HG03354 (cell line): ENCODE results near the gene WASL.

Experiments
- ATAC-seq: cut with Tn5 transposase; IDR thresholded peaks from one replicate; pipeline ENCODE4 v1.9.1; 2021; ENCODE audit warnings: mild to moderate bottlenecking; ENCODE audit not compliant: unreplicated experiment, poor library complexity, severe bottlenecking

Gene WASL

DNA sequence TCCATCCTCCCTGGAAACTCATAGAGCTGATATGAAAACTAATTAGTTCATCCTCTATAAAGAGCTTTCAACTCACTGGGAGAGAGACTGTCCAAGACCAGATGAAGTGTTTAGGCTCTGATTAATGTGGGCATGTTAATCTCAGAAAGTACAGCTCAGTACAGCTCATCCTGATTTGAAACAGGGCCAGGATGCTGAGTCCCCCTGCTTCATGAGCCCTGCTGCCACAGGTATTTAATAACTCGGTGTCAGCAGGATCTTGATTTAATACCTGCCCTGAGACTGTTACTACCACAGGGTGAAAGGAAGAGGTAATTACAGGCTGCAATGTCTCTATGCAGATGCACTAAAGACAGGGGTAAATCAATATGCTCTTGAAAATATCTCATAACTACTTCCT, 82.3 kb downstream of the WASL start:
- no peak for ATAC-seq

- ATAC-seq: no peak
Measured at GRCh38 chr7:123665896-123666295, 82.9 kb downstream of the WASL start.

DNA sequence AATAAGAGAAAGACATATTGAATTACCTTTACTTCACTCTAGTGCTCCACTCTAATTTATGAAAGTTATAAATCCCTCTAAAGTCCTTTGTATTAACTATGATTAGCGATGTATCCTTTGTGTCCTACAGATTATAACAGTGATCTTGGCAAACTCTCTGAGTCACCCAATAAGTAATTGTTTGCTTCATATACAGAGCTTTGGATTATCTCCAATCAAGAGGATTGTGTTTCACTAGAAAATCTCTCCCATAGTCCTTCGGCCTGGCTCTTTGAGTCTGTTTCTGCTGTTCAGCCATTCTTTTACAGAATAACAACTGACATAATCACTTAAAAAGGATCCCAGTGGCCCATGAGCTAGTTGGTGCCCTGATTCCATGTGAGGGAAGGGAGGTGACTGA, 83.6 kb downstream of the WASL start:
- no peak for ATAC-seq

DNA sequence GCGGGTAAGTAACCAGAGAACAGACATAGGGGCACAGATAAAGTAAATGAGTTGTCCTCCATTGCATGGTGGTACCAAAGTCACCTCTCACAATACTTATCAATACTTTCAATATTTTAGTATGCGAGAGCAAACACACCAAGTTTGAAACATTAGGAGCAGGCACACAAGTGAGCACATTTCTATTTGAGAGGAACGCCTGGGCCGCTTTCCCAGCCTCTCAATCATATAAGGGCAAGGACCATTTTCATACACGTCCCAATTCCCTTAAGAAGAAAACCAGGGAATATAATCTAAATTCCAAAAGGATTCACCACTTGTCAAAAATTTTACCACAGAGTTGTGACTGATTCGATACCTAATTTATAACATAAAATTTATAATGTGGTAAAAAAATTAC, 85.6 kb downstream of the WASL start:
- no peak for ATAC-seq

DNA sequence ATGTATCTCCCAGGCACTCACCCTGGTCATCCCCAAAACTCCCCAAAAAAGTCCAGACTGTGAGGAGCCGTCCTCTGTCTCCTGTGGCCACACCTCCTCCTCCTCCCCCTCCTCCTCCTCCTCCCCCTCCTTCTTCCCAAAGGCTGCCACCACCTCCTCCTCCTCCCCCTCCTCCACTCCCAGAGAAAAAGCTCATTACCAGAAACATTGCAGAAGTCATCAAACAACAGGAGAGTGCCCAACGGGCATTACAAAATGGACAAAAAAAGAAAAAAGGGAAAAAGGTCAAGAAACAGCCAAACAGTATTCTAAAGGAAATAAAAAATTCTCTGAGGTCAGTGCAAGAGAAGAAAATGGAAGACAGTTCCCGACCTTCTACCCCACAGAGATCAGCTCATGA, 86.0 kb downstream of the WASL start:
- ATAC-seq: no peak

DNA sequence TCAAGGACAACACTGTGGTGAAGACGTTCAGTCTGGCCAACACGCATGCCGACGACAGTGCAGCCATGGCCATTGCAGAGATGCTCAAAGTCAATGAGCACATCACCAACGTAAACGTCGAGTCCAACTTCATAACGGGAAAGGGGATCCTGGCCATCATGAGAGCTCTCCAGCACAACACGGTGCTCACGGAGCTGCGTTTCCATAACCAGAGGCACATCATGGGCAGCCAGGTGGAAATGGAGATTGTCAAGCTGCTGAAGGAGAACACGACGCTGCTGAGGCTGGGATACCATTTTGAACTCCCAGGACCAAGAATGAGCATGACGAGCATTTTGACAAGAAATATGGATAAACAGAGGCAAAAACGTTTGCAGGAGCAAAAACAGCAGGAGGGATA, 86.5 kb downstream of the WASL start:
- no peak for ATAC-seq

GRCh38 chr7:123661765-123662164, 87.0 kb downstream of the WASL start:
- ATAC-seq: no peak

DNA sequence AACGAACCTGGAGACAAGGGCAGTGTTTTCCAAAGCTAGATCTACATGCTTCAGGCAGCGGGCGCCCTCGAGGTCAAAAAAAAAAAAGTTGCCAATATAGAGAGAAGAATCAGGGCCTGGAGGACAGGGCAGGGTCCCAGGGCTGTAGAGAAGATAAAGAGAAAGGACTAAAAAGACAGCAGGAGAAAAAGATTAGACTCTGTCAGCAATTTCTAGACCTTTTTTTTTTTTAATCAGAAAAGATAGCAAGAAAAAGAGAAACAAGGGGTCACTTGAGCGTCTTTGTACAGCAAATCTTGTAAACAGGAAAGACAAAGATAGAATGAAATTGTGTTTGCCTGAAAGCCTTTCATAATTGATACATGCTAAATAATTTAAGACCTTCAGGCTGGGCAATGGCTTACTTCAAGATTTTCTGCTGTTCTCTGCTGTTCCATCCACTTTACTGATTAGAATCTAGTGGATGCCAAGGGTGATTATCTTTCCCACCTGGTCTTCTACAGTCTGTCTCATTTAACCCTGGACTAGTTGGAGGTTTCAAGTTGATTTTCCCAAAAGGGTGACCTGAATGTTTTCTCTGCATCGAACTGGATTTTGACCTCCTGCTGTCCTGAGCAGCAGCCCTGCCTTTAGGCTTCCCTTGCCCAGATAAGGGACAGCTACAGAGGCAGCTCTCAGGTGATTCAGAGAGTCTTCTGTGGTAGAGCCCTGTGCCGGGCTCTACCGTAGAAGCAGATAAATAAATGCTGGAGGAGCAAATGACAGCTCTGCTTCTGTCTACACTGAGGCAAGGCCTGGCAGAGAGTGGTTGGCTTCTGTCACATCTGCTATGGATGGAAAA, 88.1 kb downstream of the WASL start:
- no peak for ATAC-seq

- no peak for ATAC-seq
Measured at GRCh38 chr7:123658023-123658422, 90.8 kb downstream of the WASL start.

- no peak for ATAC-seq
Measured at GRCh38 chr7:123657304-123657685, 91.5 kb downstream of the WASL start.

DNA sequence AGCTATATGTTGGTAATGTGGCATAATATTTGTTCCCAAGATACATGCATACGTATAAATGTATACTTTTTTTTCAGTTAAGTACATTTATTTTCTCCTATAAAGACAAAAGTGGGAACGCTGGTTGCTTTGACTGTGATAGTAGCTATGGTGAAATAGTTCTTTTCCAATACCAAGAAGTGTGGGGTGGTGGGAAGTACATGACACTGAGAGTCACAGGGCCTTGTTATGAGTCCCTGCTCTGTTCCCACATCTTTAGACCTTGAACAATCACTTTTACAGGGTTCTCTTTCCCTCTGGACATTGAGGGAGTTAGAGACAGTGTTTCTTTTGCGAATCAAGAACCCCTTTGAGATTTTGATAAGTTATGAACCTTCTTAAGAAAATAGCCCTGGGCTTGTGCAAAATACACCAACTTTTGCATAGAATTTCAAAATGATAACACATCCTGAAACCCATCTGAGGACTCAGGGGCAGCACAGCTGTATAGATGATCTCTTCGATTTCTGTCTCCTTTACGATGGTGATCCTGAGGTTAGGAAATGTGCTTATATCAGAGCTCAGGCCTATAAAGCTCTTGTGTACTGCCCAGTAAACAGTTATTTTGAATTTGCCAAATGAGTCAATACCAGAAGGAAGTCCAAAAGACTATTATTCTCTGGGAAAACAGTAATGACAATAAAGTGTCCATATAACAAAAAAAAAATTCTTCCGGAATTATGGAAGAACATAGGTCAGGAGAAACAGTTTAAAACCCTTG, 92.1 kb downstream of the WASL start:
- ATAC-seq: no peak

DNA sequence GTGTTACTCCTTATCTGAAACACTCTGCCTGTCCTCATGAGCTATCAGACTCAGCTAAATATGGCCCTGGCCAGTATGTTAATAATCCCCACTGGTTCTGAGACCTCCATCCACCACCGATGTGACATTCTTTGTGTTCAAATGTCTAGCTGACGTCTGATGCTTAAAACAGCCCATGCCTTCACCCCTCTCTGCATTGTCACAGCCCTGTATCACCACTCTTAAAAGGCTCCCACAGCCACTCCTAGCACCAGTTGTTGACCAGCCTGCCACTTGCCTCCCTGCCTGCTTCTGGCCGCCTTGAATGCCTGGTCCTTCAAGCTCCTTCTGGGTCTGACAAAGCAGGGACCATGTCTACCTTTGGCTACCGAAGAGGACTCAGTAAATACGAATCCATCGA, 93.2 kb downstream of the WASL start, which contains the start of gene LMOD2:
LMOD2 (plus strand) TSS at position 253 of the 400 bp plus-strand sequence; CDS start at position 351, 98 bp downstream.
- no peak for ATAC-seq

- no peak for ATAC-seq
Measured at GRCh38 chr7:123653162-123653561, 95.6 kb downstream of the WASL start.

GRCh38 chr7:123652406-123652805, 96.4 kb downstream of the WASL start:
- no peak for ATAC-seq

DNA sequence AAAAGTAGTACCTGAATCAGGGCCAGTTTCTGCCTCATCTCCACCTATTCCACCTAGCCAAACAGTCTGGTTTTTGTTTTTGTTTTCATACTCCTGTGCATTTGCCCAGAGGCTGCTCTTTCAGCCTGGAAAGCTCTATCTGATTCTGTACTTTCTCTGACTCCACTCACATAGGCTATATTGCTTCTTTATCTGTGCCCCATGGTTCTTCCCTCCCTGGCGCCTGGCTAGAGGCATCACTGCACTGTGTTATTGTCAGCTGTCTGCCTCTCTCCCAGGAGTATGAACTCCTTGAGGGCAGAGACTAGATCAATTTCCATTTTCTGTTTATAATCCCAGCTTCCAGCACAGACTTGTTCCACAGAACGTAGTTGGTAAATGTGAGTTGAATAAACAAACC, 98.2 kb downstream of the WASL start:
- ATAC-seq: no peak

DNA sequence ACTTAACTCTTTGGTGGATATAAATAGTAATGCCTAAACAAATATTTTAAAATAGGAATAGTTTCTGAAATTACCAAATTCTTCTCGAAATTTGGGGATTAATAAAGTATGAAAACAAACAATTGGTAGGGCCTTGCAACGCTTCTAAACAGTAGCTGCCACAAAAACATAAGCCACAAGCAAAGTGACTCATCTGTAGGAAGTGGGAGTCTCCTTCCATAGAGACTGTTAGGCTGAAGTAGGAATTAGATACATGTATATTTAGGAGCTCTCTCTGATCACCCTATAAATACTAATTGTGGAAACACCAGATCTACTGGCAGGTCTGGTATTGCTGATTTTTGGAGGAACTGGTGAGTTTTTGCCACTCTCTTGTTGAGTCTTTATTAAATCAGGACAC, 98.8 kb downstream of the WASL start:
- ATAC-seq: no peak

GRCh38 chr7:123647106-123647730, 101.6 kb downstream of the WASL start:
- no peak for ATAC-seq

GRCh38 chr7:123645516-123645915, 103.3 kb downstream of the WASL start:
- no peak for ATAC-seq

DNA sequence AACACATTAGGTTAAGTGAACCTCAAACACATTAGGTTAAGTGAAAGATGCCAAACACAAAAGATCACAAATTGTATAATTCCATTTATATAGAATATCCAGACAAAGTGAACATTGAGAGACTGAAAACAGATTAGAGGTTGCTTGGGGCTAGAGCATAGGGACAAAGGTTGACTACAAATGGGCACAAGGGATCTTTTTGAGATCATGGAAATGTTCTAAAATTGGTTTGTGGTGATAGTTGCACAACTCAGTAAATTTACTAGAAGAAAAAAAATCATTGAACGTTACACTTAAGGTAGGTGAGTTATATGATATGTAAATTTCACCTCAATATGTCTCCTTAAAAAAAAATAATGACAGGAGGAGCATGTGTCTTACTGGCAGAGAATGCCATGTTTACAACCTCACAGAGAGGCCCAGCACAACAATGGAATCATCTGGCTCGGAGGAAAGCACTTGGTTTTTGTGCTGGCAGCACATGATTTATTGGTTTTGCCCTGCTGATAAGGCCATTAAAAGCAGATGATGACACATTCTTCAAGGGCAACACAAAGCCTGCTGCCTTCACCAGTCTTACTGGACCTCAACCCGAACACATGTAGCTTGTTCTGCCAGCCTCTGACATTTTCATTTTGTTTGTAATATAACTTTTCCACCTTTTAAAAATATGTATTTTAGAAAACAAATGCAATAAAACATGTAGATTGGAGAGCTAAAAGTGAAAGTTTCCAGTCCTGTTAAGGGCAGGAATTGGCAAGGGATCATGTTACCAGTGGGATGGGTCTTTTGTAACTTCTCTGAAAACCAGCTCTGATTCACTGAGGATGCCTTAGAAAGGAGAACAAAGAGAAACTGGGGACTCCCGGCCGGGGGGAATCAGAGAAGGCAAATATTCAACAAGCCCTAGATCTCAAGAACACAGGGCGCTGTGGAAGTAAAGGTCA, 105.0 kb downstream of the WASL start:
- no peak for ATAC-seq

DNA sequence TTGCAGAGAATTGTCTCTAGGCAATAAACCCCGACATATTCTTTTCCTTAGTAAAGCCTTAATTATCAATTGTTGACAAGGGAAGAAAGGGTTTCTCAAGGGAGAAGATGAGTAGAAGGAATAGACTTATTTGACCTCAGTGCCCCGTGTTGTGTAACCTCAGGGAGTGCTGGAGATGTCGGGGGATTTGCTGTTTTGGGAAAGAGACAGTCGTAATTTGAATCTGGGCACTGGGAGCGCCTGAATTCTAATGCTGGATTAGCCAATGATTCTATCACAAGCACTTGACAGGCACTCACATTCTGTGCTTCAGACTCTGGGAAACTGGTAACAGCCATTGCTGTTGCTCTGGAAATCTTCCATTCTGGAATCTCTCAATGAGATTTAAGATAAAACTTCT, 106.9 kb downstream of the WASL start:
- no peak for ATAC-seq
